ENCODE results near the gene ZNF804B. TPM values are rescaled to one million over a fixed set of nuclear protein-coding genes. Genes with fewer than 3 reads are reported as not detected.

ZNF804B gene
- total RNA-seq (not detected), polyA plus RNA-seq (0.02 TPM)
- long read RNA-seq, donor 1 = 0 reads
- long read RNA-seq, donor 2 = 0 reads
- long read RNA-seq, donor 3 = 0 reads
- long read RNA-seq, donor 4 = 0 reads
- long read RNA-seq, donor 5 = 0 reads
- long read RNA-seq, donor 6 = 0 reads
- long read RNA-seq, donor 7 = 0 reads
- long read RNA-seq, donor 8 = 0 reads
- long read RNA-seq, donor 9 = 0 reads
- long read RNA-seq, donor 10 = 0 reads

DNA sequence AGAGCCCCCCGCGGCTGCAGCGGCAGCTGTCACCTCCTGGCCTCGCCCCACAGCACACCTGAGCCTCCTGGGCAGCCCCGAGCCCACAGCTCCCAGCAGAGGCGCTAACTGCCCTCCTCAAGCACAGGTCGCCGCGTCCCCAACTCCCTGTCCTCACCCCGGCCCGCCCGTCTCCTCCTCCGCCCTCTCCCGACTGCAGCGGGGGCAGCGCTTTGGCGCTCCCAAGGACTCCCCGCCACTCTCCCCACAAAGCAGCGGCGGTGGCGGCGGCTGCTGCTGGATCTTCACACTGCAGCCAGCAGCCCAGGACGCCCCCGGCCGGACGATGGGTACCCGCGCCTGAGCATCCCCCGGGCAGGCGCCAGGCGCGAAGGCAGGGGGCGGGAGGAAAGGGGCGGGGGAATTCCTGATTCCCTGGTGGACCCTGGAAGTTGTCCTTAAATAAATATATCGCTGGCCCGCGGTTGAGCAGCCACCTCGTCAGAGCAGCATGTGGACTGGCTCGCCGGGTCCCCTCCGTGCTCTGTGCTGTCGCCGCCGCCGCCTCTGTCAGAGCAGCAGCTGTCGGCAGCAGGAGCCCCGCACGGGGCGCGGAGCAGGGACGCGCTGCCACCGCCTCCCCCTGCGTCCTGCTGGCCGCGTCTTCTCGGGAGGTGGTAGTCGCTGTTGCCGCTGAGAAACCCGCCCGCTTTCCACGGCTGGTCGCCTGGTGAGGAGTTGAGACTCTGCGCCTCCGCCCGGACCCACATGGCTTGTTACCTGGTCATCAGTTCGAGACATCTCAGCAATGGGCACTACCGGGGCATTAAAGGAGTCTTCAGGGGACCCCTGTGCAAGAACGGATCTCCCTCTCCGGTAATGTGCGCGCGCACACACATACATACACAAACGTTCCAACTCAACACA, at the start of gene ZNF804B:
TSS of gene ZNF804B (plus strand) at position 471 of the 906 bp plus-strand sequence. CDS start at position 748, 277 bp downstream.
- no peak within 1 kb of the TSS for H3K4me3 ChIP-seq (ENCODE audit: low read length in 2 of 2)
- H3K9me3 ChIP-seq (ENCODE audit: control insufficient read depth in 2 of 2, insufficient read depth in 1 of 2, low read length in 1 of 2) = no peaks in the 10 kb centered on the region
- no peaks in the 10 kb centered on the region for H3K4me1 ChIP-seq (ENCODE audit: control insufficient read depth in 2 of 2, insufficient read depth in 2 of 2, low read length in 2 of 2)
- no peak within 1 kb of the TSS for H3K27ac ChIP-seq (ENCODE audit: low read depth in 1 of 2, low read length in 1 of 2)
- H3K36me3 ChIP-seq (ENCODE audit: control insufficient read depth in 2 of 2, insufficient read depth in 2 of 2, low read length in 1 of 2) = no peaks in the 10 kb centered on the region
- H3K27me3 ChIP-seq (ENCODE audit: control insufficient read depth in 2 of 2, insufficient read depth in 1 of 2, low read length in 1 of 2) = peaks cover 25 to 37% of the 10 kb centered on the region in 2 donors
- WGBS = 3% methylated on average over 74 of the region's 74 CpGs
- no peak for DNase-seq (ENCODE audit: low read depth in 6 of 9, low spot score in 9 of 9)

DNA sequence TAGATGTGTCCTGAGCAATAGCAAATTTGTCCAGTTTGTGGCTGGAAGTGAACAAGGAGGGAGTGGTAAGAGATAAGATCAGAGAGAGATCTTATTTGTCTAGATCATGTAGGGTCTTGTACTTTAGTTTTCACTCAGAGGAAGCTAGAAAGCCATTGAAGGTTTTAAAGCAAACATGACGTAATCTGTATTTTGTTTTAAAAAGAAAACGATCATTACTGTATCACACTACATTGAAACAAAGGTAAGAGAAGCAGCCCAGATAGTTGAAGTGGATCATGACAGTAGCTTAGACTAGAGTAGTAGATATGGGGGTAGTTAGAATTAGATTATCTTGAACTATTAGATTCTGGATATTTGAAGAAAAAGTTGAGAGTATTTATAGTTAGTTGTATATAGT, 23.6 kb upstream of the ZNF804B start:
- no peak for DNase-seq (ENCODE audit: low read depth in 6 of 9, low spot score in 9 of 9)
- H3K4me1 ChIP-seq (ENCODE audit: control insufficient read depth in 2 of 2, insufficient read depth in 2 of 2, low read length in 2 of 2) = no peaks in the 10 kb centered on the region
- no peak overlapping the region for H3K27ac ChIP-seq (ENCODE audit: low read depth in 1 of 2, low read length in 1 of 2)
- H3K9me3 ChIP-seq (ENCODE audit: control insufficient read depth in 2 of 2, insufficient read depth in 1 of 2, low read length in 1 of 2) = peaks cover 0 to 3% of the 10 kb centered on the region in 2 donors
- H3K4me3 ChIP-seq (ENCODE audit: low read length in 2 of 2) = no peak overlapping the region
- H3K27me3 ChIP-seq (ENCODE audit: control insufficient read depth in 2 of 2, insufficient read depth in 1 of 2, low read length in 1 of 2) = no peaks in the 10 kb centered on the region
- H3K36me3 ChIP-seq (ENCODE audit: control insufficient read depth in 2 of 2, insufficient read depth in 2 of 2, low read length in 1 of 2) = no peaks in the 10 kb centered on the region
- WGBS = 70% methylated on average over 2 of the region's 2 CpGs

DNA sequence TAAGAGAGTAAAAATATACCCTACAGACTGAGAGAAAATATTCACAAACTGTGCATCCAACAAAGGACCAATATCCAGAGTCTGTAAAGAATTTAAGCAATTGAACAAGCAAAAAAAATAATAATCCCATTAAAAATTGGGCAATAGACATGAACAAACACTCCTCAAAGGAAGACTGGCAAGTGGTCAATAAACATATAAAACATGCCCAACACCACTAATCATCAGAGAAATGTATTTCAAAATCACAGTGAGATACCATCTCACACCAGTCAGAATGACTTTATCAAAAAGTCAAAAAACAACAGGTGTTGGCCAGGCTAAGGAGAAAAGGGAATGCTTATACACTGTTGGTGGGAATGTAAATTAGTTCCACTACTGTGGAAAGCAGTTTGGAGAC, 21.9 kb upstream of the ZNF804B start:
- Histone ChIP-seq H3K36me3 (ENCODE audit: control insufficient read depth in 2 of 2, insufficient read depth in 2 of 2, low read length in 1 of 2) (no peaks in the 10 kb centered on the region), H3K9me3 (ENCODE audit: control insufficient read depth in 2 of 2, insufficient read depth in 1 of 2, low read length in 1 of 2) (peaks cover 0 to 3% of the 10 kb centered on the region in 2 donors), H3K4me3 (ENCODE audit: low read length in 2 of 2) (no peak overlapping the region), H3K4me1 (ENCODE audit: control insufficient read depth in 2 of 2, insufficient read depth in 2 of 2, low read length in 2 of 2) (no peaks in the 10 kb centered on the region), H3K27ac (ENCODE audit: low read depth in 1 of 2, low read length in 1 of 2) (no peak overlapping the region), H3K27me3 (ENCODE audit: control insufficient read depth in 2 of 2, insufficient read depth in 1 of 2, low read length in 1 of 2) (no peaks in the 10 kb centered on the region)
- no peak for DNase-seq (ENCODE audit: low read depth in 6 of 9, low spot score in 9 of 9)

DNA sequence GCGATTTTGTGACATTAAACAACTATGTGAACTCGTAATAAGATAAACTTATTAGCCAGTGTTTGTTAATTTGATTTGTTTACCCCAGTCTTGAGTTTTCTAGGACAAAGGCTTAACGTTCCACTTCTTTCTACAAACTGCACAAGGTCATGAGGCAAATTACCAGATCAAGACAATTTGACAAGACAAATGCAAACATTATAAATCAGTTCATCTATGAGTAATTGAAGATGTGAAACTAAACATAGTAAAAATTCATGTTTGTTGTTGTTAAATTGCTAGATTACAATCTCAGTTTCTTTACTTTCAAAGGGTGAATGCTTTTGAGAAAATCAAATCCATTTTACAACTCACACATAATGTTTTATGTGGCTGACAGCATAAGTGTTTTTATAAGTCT, 13.4 kb upstream of the ZNF804B start:
- 84% methylated on average over 3 of the region's 3 CpGs for WGBS
- no peaks in the 10 kb centered on the region for H3K36me3 ChIP-seq (ENCODE audit: control insufficient read depth in 2 of 2, insufficient read depth in 2 of 2, low read length in 1 of 2)
- no peaks in the 10 kb centered on the region for H3K27me3 ChIP-seq (ENCODE audit: control insufficient read depth in 2 of 2, insufficient read depth in 1 of 2, low read length in 1 of 2)
- H3K4me1 ChIP-seq (ENCODE audit: control insufficient read depth in 2 of 2, insufficient read depth in 2 of 2, low read length in 2 of 2) = no peaks in the 10 kb centered on the region
- no peak overlapping the region for H3K27ac ChIP-seq (ENCODE audit: low read depth in 1 of 2, low read length in 1 of 2)
- H3K4me3 ChIP-seq (ENCODE audit: low read length in 2 of 2) = no peak overlapping the region
- no peak for DNase-seq (ENCODE audit: low read depth in 6 of 9, low spot score in 9 of 9)
- H3K9me3 ChIP-seq (ENCODE audit: control insufficient read depth in 2 of 2, insufficient read depth in 1 of 2, low read length in 1 of 2) = no peaks in the 10 kb centered on the region

DNA sequence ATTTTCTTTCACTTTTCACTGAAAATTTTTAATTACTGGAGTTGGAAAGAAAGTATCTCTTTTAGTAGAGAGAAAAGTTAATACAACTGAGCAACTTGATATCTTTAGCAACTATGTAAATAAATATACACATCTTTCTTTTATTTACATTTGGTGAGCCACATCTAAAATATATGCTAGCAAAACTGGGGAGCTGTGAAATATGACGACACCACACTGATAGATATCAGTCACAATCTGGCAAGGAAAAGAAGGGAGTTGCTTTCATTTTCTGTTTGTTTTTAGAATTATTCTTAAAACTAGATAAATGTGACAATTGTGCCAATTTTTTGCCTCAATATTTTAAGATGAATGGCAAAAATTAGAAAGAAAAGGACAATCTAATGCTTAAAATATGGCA, 2.7 kb upstream of the ZNF804B start:
- Histone ChIP-seq H3K27ac (ENCODE audit: low read depth in 1 of 2, low read length in 1 of 2) (no peak overlapping the region), H3K4me1 (ENCODE audit: control insufficient read depth in 2 of 2, insufficient read depth in 2 of 2, low read length in 2 of 2) (no peaks in the 10 kb centered on the region), H3K4me3 (ENCODE audit: low read length in 2 of 2) (no peak overlapping the region), H3K36me3 (ENCODE audit: control insufficient read depth in 2 of 2, insufficient read depth in 2 of 2, low read length in 1 of 2) (no peaks in the 10 kb centered on the region), H3K9me3 (ENCODE audit: control insufficient read depth in 2 of 2, insufficient read depth in 1 of 2, low read length in 1 of 2) (no peaks in the 10 kb centered on the region), H3K27me3 (ENCODE audit: control insufficient read depth in 2 of 2, insufficient read depth in 1 of 2, low read length in 1 of 2) (peaks cover 25 to 36% of the 10 kb centered on the region in 2 donors)
- 91% methylated on average over 1 of the region's 1 CpG for WGBS
- DNase-seq (ENCODE audit: low read depth in 6 of 9, low spot score in 9 of 9) = no peak

DNA sequence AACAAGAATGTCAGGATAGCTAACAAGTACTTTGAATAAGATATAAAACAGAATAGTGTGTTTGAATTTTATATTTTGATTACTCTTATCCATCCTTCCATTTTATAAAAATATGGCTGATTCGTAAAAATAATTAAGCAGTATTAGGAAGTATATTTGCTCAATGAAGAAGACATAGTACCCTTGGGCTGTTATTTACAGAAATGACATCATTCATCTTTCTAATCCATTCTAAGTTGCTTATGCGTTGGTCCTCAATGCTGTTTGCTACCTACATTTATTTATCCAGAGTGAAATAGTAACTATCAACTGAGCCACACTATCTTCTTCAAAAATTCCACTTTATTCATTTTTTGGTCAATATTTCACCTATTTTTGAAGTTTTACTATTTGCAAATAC, 2.1 kb upstream of the ZNF804B start:
- Histone ChIP-seq H3K9me3 (ENCODE audit: control insufficient read depth in 2 of 2, insufficient read depth in 1 of 2, low read length in 1 of 2) (no peaks in the 10 kb centered on the region), H3K27me3 (ENCODE audit: control insufficient read depth in 2 of 2, insufficient read depth in 1 of 2, low read length in 1 of 2) (peaks cover 25 to 37% of the 10 kb centered on the region in 2 donors), H3K36me3 (ENCODE audit: control insufficient read depth in 2 of 2, insufficient read depth in 2 of 2, low read length in 1 of 2) (no peaks in the 10 kb centered on the region), H3K27ac (ENCODE audit: low read depth in 1 of 2, low read length in 1 of 2) (no peak overlapping the region), H3K4me3 (ENCODE audit: low read length in 2 of 2) (no peak overlapping the region), H3K4me1 (ENCODE audit: control insufficient read depth in 2 of 2, insufficient read depth in 2 of 2, low read length in 2 of 2) (no peaks in the 10 kb centered on the region)
- no peak for DNase-seq (ENCODE audit: low read depth in 6 of 9, low spot score in 9 of 9)
- 96% methylated on average over 2 of the region's 2 CpGs for WGBS

DNA sequence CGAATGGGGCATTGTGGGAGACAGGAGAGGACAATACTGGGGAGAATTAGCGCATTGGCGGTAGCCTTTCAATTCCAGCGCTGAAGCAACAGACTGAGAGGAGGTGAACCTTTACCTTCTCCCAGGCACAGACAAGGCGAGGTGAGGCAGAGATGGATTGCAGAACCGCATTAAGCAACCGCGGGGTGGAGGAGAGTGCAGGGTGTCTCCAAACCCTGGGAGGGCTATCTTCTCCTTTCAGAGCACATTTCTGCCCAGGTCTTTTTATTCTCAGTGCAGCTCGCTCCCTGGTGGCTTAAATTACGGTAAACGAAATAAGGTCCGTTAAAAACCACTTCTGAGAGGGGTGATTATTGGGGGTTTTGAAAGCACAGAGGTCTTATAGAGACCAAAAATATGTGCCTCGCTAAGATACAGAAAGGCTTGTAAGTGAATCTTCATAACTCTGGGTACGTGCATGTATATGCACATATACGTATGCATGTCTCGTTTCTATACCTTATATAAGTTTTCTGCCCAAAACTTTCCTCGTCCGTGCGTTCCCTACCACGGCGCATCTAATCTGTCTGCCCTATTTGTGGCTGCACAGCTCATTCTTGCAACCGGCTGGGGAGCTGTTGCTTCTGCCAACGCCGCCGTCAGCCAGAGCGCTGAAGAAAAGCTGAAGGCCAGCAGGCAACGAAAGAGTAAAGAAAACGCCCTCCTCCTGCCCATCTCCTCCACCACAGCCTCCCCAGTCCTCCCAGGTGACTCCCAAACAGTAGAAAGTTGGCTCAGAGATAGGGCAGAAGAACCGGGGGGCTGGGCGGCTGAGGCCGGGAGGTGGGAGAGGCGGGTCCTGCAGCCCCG, 895 bp upstream of the ZNF804B start:
- Histone ChIP-seq H3K4me1 (ENCODE audit: control insufficient read depth in 2 of 2, insufficient read depth in 2 of 2, low read length in 2 of 2) (no peaks in the 10 kb centered on the region), H3K9me3 (ENCODE audit: control insufficient read depth in 2 of 2, insufficient read depth in 1 of 2, low read length in 1 of 2) (no peaks in the 10 kb centered on the region), H3K4me3 (ENCODE audit: low read length in 2 of 2) (no peak overlapping the region), H3K27me3 (ENCODE audit: control insufficient read depth in 2 of 2, insufficient read depth in 1 of 2, low read length in 1 of 2) (peaks cover 25 to 37% of the 10 kb centered on the region in 2 donors), H3K27ac (ENCODE audit: low read depth in 1 of 2, low read length in 1 of 2) (no peak overlapping the region), H3K36me3 (ENCODE audit: control insufficient read depth in 2 of 2, insufficient read depth in 2 of 2, low read length in 1 of 2) (no peaks in the 10 kb centered on the region)
- 6% methylated on average over 33 of the region's 33 CpGs for WGBS
- DNase-seq (ENCODE audit: low read depth in 6 of 9, low spot score in 9 of 9) = no peak

DNA sequence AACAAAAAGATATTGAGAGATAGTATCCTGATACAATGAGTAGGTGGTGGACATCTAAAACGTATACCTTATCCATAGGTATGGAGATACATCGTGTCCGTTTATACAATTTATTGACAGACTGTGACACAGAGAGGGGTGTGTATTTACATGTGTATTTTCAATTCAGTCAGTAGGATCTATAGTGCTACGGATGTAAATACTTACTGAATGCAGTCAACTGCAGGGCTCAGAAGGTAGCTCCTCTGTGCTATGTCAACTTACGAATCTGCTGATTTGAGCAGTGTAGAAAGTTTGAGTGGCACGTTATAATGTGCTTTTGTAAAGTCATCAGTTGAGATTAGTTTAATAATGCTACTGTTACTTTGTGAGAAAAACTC, 626 bp downstream of the ZNF804B start:
- 29% methylated on average over 6 of the region's 6 CpGs for WGBS
- Histone ChIP-seq H3K27me3 (ENCODE audit: control insufficient read depth in 2 of 2, insufficient read depth in 1 of 2, low read length in 1 of 2) (peaks cover 25 to 37% of the 10 kb centered on the region in 2 donors), H3K36me3 (ENCODE audit: control insufficient read depth in 2 of 2, insufficient read depth in 2 of 2, low read length in 1 of 2) (no peaks in the 10 kb centered on the region), H3K27ac (ENCODE audit: low read depth in 1 of 2, low read length in 1 of 2) (no peak overlapping the region), H3K4me1 (ENCODE audit: control insufficient read depth in 2 of 2, insufficient read depth in 2 of 2, low read length in 2 of 2) (no peaks in the 10 kb centered on the region), H3K9me3 (ENCODE audit: control insufficient read depth in 2 of 2, insufficient read depth in 1 of 2, low read length in 1 of 2) (no peaks in the 10 kb centered on the region), H3K4me3 (ENCODE audit: low read length in 2 of 2) (no peak overlapping the region)
- DNase-seq (ENCODE audit: low read depth in 6 of 9, low spot score in 9 of 9) = no peak

DNA sequence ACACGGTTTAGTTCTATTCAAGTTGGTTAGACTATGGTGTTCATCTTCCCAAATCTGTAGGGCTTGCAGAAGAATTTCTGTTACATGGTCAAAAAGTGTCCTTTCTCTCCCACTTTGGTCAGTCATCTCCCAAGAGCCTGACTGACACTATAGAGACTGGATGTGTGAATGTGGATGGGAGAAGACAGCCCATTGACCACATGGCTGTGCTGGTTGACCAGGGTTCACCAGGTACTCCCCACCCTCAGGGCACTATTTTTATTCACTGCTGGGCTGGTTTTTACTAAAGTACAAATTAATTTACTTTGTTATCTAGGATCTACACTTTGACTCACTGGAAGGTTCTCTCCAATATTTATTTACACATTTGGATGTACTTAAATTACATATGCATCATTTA, 2.3 kb downstream of the ZNF804B start:
- Histone ChIP-seq H3K4me1 (ENCODE audit: control insufficient read depth in 2 of 2, insufficient read depth in 2 of 2, low read length in 2 of 2) (no peaks in the 10 kb centered on the region), H3K27me3 (ENCODE audit: control insufficient read depth in 2 of 2, insufficient read depth in 1 of 2, low read length in 1 of 2) (peaks cover 25 to 37% of the 10 kb centered on the region in 2 donors)

More for the DNA sequence above, 2.3 kb downstream of the ZNF804B start:
- DNase-seq (ENCODE audit: low read depth in 6 of 9, low spot score in 9 of 9) = no peak
- Histone ChIP-seq H3K36me3 (ENCODE audit: control insufficient read depth in 2 of 2, insufficient read depth in 2 of 2, low read length in 1 of 2) (no peaks in the 10 kb centered on the region), H3K9me3 (ENCODE audit: control insufficient read depth in 2 of 2, insufficient read depth in 1 of 2, low read length in 1 of 2) (no peaks in the 10 kb centered on the region), H3K27ac (ENCODE audit: low read depth in 1 of 2, low read length in 1 of 2) (no peak overlapping the region), H3K4me3 (ENCODE audit: low read length in 2 of 2) (no peak overlapping the region)
- WGBS = 60% methylated on average over 1 of the region's 1 CpG

Data from thymus (tissue), 14 donors.